Right atrium auricular region (tissue), 2 donors: ENCODE results near the gene BMPR2. TPM values are rescaled to one million over a fixed set of nuclear protein-coding genes. Genes with fewer than 3 reads are reported as not detected.
"Not testable (repeated sequence)": the region's sequence is repeated elsewhere in the genome, so short reads cannot be mapped to it uniquely, and the experiment has no call there.

ENCODE experiments used
- DNase-seq: peaks from one replicate; pipeline ENCODE4 v3.0.0-alpha.2; 2019; ENCODE audit warnings: low spot score
- H3K27ac ChIP-seq, 2 donors: fragments of 200-600 bp; sonication (generic); 1 replicate in 1 of 2; 2 replicates in 1 of 2; pipeline ENCODE4 v1.5.1; 2016 to 2019
- H3K27me3 ChIP-seq, 2 donors: fragments of 200-600 bp; sonication (generic); one replicate each; pipeline versions ENCODE4 v1.5.1 to v1.6.0; 2017 to 2019
- H3K36me3 ChIP-seq: fragments of 200-600 bp; sonication (generic); one replicate; pipeline ENCODE4 v1.5.1; 2016
- H3K4me1 ChIP-seq, 2 donors: fragments of 200-600 bp; sonication (generic); one replicate each; pipeline versions ENCODE4 v1.5.1 to v1.6.0; 2017 to 2019
- H3K4me3 ChIP-seq, 2 donors: fragments of 200-600 bp; sonication (generic); 1 replicate in 1 of 2; 2 replicates in 1 of 2; pipeline ENCODE4 v1.5.1; 2017 to 2019; ENCODE audit warnings: mild to moderate bottlenecking in 1 of 2, moderate library complexity in 1 of 2
- H3K9me3 ChIP-seq, 2 donors: fragments of 200-600 bp; sonication (generic); one replicate each; pipeline ENCODE4 v1.5.1; 2019
- total RNA-seq, 2 donors: library from RNA; depleted of rRNA; stranded (reverse); fragments of >200 nt; gene quantifications; one replicate each; pipeline ENCODE4 v1.1.0, GENCODE V29; 2016
- TF ChIP-seq, protein P1 (sequence below), 2 donors: fragments of 200-600 bp; sonication (generic); IDR thresholded peaks; one replicate each; pipeline ENCODE4 v1.5.1; 2019; ENCODE audit warnings: antibody characterized with exemption in 2 of 2

Gene BMPR2
- total RNA-seq, 2 donors from 2014 or later, result 55.0 to 68.5 TPM

DNA sequence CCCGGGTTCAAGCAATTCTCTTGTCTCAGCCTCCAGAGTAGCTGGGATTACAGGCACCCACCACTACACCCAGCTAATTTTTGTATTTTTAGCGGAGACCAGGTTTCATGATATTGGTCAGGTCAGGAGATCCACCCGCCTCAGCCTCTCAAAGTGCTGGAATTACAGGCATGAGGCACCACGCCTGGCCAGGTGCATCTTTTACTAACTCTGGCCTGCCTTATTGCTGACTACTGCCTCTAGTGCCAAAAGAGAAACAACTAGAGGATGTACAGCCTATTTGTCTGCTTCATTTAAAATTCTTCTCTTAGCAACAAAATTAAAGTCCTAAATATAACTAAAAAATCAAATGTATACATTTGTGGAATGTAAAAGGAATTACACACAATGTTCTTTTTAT is 115.4 kb downstream of the BMPR2 start:
- peaks cover 0 to 16% of the 10 kb centered on the region in 2 donors for H3K4me1 ChIP-seq
- no peaks in the 10 kb centered on the region for H3K27me3 ChIP-seq
- no peak overlapping the region for H3K4me3 ChIP-seq
- no peaks in the 10 kb centered on the region for H3K36me3 ChIP-seq
- no peak for DNase-seq
- no peaks in the 10 kb centered on the region for H3K9me3 ChIP-seq
- no peak overlapping the region for H3K27ac ChIP-seq
- TF ChIP-seq, protein P1, sequence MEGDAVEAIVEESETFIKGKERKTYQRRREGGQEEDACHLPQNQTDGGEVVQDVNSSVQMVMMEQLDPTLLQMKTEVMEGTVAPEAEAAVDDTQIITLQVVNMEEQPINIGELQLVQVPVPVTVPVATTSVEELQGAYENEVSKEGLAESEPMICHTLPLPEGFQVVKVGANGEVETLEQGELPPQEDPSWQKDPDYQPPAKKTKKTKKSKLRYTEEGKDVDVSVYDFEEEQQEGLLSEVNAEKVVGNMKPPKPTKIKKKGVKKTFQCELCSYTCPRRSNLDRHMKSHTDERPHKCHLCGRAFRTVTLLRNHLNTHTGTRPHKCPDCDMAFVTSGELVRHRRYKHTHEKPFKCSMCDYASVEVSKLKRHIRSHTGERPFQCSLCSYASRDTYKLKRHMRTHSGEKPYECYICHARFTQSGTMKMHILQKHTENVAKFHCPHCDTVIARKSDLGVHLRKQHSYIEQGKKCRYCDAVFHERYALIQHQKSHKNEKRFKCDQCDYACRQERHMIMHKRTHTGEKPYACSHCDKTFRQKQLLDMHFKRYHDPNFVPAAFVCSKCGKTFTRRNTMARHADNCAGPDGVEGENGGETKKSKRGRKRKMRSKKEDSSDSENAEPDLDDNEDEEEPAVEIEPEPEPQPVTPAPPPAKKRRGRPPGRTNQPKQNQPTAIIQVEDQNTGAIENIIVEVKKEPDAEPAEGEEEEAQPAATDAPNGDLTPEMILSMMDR (IDR thresholded peaks at IDR 0.05), result no peak

DNA sequence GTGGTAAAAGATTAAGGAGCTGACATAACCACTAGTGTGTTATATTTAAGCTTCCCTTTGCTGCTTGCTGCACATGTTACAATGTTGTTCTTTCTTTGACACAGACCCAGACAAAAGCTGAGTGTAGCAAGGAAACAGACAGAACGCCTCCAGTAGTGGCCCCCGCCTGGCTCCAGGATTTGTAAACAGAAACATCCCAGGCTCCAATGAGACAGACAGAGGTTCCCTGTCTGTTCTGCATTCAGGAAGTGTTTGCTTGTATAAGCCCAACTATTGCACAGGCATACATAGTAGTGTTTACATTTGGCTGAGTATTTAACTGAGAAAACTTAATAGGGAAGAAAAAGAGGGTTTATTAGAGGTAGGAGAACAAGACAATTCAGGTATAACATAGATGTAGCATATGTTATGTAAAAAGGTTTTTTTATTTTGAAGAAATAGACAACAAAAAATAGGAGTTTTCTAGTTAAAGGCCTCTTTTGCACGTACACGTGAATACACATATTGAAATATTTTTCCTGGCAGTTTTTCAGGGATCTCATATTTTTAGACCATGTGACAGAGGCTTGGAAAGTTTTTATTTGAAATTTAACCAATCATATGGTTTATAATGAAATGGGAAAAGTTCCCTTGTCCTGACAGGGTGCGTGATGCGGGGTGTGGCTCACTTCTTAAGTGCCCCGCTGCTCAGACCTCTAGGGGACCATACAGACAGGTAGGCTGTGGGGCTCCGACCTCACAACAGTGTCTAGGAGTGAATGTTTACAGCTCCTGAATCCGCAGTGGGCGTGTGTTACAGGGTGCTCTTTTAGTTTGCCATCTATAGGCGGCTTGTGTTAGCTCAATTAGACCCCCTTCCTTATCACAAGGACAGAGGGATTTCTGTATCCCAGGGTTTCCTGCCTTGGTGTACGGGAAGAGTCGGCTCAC is 118.4 kb downstream of the BMPR2 start:
- no peaks in the 10 kb centered on the region for H3K36me3 ChIP-seq
- H3K4me3 ChIP-seq, result no peak overlapping the region
- no peaks in the 10 kb centered on the region for H3K27me3 ChIP-seq
- TF ChIP-seq, protein P1 (IDR thresholded peaks at IDR 0.05), result no peak
- H3K9me3 ChIP-seq, result no peaks in the 10 kb centered on the region
- peaks cover 0 to 16% of the 10 kb centered on the region in 2 donors for H3K4me1 ChIP-seq
- no peak overlapping the region for H3K27ac ChIP-seq
- no peak for DNase-seq

- DNase-seq, result no peak
- Histone ChIP-seq H3K36me3 (no peaks in the 10 kb centered on the region), H3K9me3 (no peaks in the 10 kb centered on the region), H3K4me1 (peaks cover 0 to 16% of the 10 kb centered on the region in 2 donors), H3K4me3 (no peak overlapping the region), H3K27ac (no peak overlapping the region), H3K27me3 (no peaks in the 10 kb centered on the region)
- TF ChIP-seq, protein P1 (IDR thresholded peaks at IDR 0.05), result no peak
Measured at GRCh38 chr2:202495230-202495604, 119.1 kb downstream of the BMPR2 start.

GRCh38 chr2:202496835-202497472 is 120.8 kb downstream of the BMPR2 start:
- not testable (repeated sequence) for H3K9me3 ChIP-seq, H3K4me1 ChIP-seq, H3K27ac ChIP-seq, H3K36me3 ChIP-seq, H3K27me3 ChIP-seq, H3K4me3 ChIP-seq, DNase-seq

- DNase-seq, H3K27ac ChIP-seq, H3K27me3 ChIP-seq, H3K4me3 ChIP-seq, H3K4me1 ChIP-seq, H3K9me3 ChIP-seq, H3K36me3 ChIP-seq: not testable (repeated sequence)
Measured at GRCh38 chr2:202497473-202497866, 121.3 kb downstream of the BMPR2 start.

DNA sequence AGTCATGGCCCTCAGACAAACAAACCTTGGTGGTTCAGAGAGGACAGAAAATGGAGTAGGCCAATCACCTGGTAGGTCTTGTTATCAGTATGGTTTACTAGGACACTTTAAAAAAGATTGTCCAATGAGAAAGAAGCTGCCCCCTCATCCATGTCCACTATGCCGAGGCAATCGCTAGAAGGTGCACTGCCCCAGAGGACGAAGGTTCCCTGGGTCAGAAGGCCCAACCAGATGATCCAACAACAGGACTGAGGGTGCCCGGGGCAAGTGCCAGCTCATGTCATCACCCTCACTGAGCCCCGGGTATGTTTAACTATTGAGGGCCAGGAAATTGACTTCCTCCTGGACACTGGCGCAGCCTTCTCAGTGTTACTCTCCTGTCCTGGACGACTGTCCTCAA is 123.7 kb downstream of the BMPR2 start:
- H3K9me3 ChIP-seq, H3K36me3 ChIP-seq, H3K27me3 ChIP-seq, DNase-seq, H3K4me3 ChIP-seq, H3K27ac ChIP-seq, H3K4me1 ChIP-seq: not testable (repeated sequence)

GRCh38 chr2:202503276-202503675 is 127.1 kb downstream of the BMPR2 start:
- H3K4me3 ChIP-seq, DNase-seq, H3K9me3 ChIP-seq, H3K4me1 ChIP-seq, H3K27me3 ChIP-seq, H3K36me3 ChIP-seq, H3K27ac ChIP-seq: not testable (repeated sequence)
